Suppressor macrophage treated with lipopolysaccharide for 1 hour (primary cell): ENCODE data around the gene SRXN1.
"Not testable (repeated sequence)": the region's sequence is repeated elsewhere in the genome, so short reads cannot be mapped to it uniquely, and the experiment has no call there.

Source experiments
- DNase-seq, 3 donors: peaks; one replicate each; pipeline ENCODE4 v3.0.0-alpha.2; 2020 to 2022

SRXN1 gene

GRCh38 chr20:653590-654416 lies 803 bp upstream of the SRXN1 start:
- no peak for DNase-seq

GRCh38 chr20:652615-653109 lies 338 bp downstream of the SRXN1 start:
- DNase-seq: no peak

GRCh38 chr20:651713-652614 lies 1.0 kb downstream of the SRXN1 start:
- DNase-seq: peak in 1 of 3 donors; percentile 41

- no peak for DNase-seq
These were observed 2.0 kb downstream of the SRXN1 start for GRCh38 chr20:650954-651353.

GRCh38 chr20:650281-650680 lies 2.7 kb downstream of the SRXN1 start:
- no peak for DNase-seq

- no peak for DNase-seq
These were observed 5.5 kb downstream of the SRXN1 start for GRCh38 chr20:647479-648019.

- DNase-seq: no peak
These were observed 6.1 kb downstream of the SRXN1 start for GRCh38 chr20:646868-647233.

GRCh38 chr20:646107-646867 lies 6.7 kb downstream of the SRXN1 start:
- no peak for DNase-seq

GRCh38 chr20:645318-646106 lies 7.5 kb downstream of the SRXN1 start:
- DNase-seq: peak; percentile 78 to 80 (median 80)

GRCh38 chr20:644692-645317 lies 8.2 kb downstream of the SRXN1 start:
- no peak for DNase-seq

- peak in 1 of 3 donors; percentile 27 for DNase-seq
These were observed 10.4 kb downstream of the SRXN1 start for GRCh38 chr20:642398-643174.

- DNase-seq: not testable (repeated sequence)
These were observed 11.0 kb downstream of the SRXN1 start for GRCh38 chr20:642013-642397.

- no peak for DNase-seq
These were observed 11.5 kb downstream of the SRXN1 start for GRCh38 chr20:641516-641875.

GRCh38 chr20:640674-641515 lies 12.1 kb downstream of the SRXN1 start:
- DNase-seq: no peak

GRCh38 chr20:638579-638978 lies 14.4 kb downstream of the SRXN1 start:
- no peak for DNase-seq

GRCh38 chr20:637559-637958 lies 15.4 kb downstream of the SRXN1 start:
- DNase-seq: no peak

GRCh38 chr20:635893-636338 lies 17.1 kb downstream of the SRXN1 start:
- no peak for DNase-seq

- DNase-seq: no peak
These were observed 17.7 kb downstream of the SRXN1 start for GRCh38 chr20:635028-635892.
